ENCODE results near the gene FAM24B. TPM values are rescaled to one million over a fixed set of nuclear protein-coding genes. Genes with fewer than 3 reads are reported as not detected.

Gene FAM24B
- total RNA-seq, 1 experiment from 2014 or later, result 10.8 TPM

- intact Hi-C loops (cut with micrococcal nuclease; ENCODE audit: unreplicated experiment), result no loop called here
- no peaks in the 10 kb centered on the region for H3K79me2 ChIP-seq (ENCODE audit: low read depth)
- BruUV-seq (replicated peaks), result no TSS peak
- DNase-seq, result no peak
- H3F3A ChIP-seq (ENCODE audit: insufficient read depth, low read depth), result no peaks in the 10 kb centered on the region
- no peak overlapping the region for H2AFZ ChIP-seq
- H3K9me2 ChIP-seq (ENCODE audit: insufficient read depth), result no peaks in the 10 kb centered on the region
- no peak overlapping the region for H3K27ac ChIP-seq
- TF ChIP-seq EZH2 (IDR thresholded peaks at IDR 0.05; ENCODE audit: low read depth), result no peak
- TF ChIP-seq, protein P1, sequence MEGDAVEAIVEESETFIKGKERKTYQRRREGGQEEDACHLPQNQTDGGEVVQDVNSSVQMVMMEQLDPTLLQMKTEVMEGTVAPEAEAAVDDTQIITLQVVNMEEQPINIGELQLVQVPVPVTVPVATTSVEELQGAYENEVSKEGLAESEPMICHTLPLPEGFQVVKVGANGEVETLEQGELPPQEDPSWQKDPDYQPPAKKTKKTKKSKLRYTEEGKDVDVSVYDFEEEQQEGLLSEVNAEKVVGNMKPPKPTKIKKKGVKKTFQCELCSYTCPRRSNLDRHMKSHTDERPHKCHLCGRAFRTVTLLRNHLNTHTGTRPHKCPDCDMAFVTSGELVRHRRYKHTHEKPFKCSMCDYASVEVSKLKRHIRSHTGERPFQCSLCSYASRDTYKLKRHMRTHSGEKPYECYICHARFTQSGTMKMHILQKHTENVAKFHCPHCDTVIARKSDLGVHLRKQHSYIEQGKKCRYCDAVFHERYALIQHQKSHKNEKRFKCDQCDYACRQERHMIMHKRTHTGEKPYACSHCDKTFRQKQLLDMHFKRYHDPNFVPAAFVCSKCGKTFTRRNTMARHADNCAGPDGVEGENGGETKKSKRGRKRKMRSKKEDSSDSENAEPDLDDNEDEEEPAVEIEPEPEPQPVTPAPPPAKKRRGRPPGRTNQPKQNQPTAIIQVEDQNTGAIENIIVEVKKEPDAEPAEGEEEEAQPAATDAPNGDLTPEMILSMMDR (conservative IDR thresholded peaks at IDR 0.05), result no peak
- H3K4me3 ChIP-seq, result no peak overlapping the region
- no peaks in the 10 kb centered on the region for H3K36me3 ChIP-seq (ENCODE audit: low read depth)
- no peaks in the 10 kb centered on the region for H3K4me1 ChIP-seq (replicated peaks; ENCODE audit: insufficient read depth)
- H3K27me3 ChIP-seq (ENCODE audit: insufficient read depth, low read depth), result peaks cover 54% of the 10 kb centered on the region
- no peak overlapping the region for H3K4me2 ChIP-seq
- POLR2A ChIA-PET (ENCODE audit: unreplicated experiment), result no interaction called here
- no peaks in the 10 kb centered on the region for H3K9me3 ChIP-seq (ENCODE audit: insufficient read depth, low read depth)
- CTCF ChIA-PET, result no interaction called here
- H4K20me1 ChIP-seq (ENCODE audit: insufficient read depth), result no peaks in the 10 kb centered on the region
Measured at GRCh38 chr10:122821808-122822207, 57.6 kb downstream of the FAM24B start.

GRCh38 chr10:122815458-122815857, 63.9 kb downstream of the FAM24B start:
- Histone ChIP-seq H3K36me3 (ENCODE audit: low read depth) (no peaks in the 10 kb centered on the region), H3K4me1 (replicated peaks; ENCODE audit: insufficient read depth) (no peaks in the 10 kb centered on the region), H3K9me2 (ENCODE audit: insufficient read depth) (no peaks in the 10 kb centered on the region), H3K27ac (no peak overlapping the region), H3K27me3 (ENCODE audit: insufficient read depth, low read depth) (peaks cover 28% of the 10 kb centered on the region), H3K9me3 (ENCODE audit: insufficient read depth, low read depth) (no peaks in the 10 kb centered on the region), H3K4me2 (no peak overlapping the region), H3K4me3 (no peak overlapping the region), H4K20me1 (ENCODE audit: insufficient read depth) (no peaks in the 10 kb centered on the region), H2AFZ (no peak overlapping the region), H3K79me2 (ENCODE audit: low read depth) (no peaks in the 10 kb centered on the region), H3F3A (ENCODE audit: insufficient read depth, low read depth) (no peaks in the 10 kb centered on the region)
- TF ChIP-seq EZH2 (IDR thresholded peaks at IDR 0.05; ENCODE audit: low read depth), result no peak
- TF ChIP-seq, protein P1 (conservative IDR thresholded peaks at IDR 0.05), result no peak
- POLR2A ChIA-PET (ENCODE audit: unreplicated experiment), result no interaction called here
- intact Hi-C loops (cut with micrococcal nuclease; ENCODE audit: unreplicated experiment), result no loop called here
- BruUV-seq (replicated peaks), result no TSS peak
- DNase-seq, result no peak
- CTCF ChIA-PET, result no interaction called here

- Histone ChIP-seq H3K4me3 (no peak overlapping the region), H3K4me2 (no peak overlapping the region), H3K9me3 (ENCODE audit: insufficient read depth, low read depth) (no peaks in the 10 kb centered on the region), H3K79me2 (ENCODE audit: low read depth) (no peaks in the 10 kb centered on the region), H3K9me2 (ENCODE audit: insufficient read depth) (no peaks in the 10 kb centered on the region), H3F3A (ENCODE audit: insufficient read depth, low read depth) (no peaks in the 10 kb centered on the region), H3K4me1 (replicated peaks; ENCODE audit: insufficient read depth) (no peaks in the 10 kb centered on the region), H3K27ac (no peak overlapping the region), H4K20me1 (ENCODE audit: insufficient read depth) (no peaks in the 10 kb centered on the region), H3K27me3 (ENCODE audit: insufficient read depth, low read depth) (peaks cover 21% of the 10 kb centered on the region), H2AFZ (no peak overlapping the region), H3K36me3 (ENCODE audit: low read depth) (no peaks in the 10 kb centered on the region)
- ChIA-PET POLR2A (ENCODE audit: unreplicated experiment) (no interaction called here), CTCF (no interaction called here)
- TF ChIP-seq, protein P1 (conservative IDR thresholded peaks at IDR 0.05), result no peak
- no peak for TF ChIP-seq EZH2 (IDR thresholded peaks at IDR 0.05; ENCODE audit: low read depth)
- intact Hi-C loops (cut with micrococcal nuclease; ENCODE audit: unreplicated experiment), result no loop called here
- no peak for DNase-seq
- no TSS peak for BruUV-seq (replicated peaks)
Measured at GRCh38 chr10:122814493-122814892, 64.9 kb downstream of the FAM24B start.

All from PC-9 (cell line).